Measurements from ENCODE around the gene VSTM2L.

DNA sequence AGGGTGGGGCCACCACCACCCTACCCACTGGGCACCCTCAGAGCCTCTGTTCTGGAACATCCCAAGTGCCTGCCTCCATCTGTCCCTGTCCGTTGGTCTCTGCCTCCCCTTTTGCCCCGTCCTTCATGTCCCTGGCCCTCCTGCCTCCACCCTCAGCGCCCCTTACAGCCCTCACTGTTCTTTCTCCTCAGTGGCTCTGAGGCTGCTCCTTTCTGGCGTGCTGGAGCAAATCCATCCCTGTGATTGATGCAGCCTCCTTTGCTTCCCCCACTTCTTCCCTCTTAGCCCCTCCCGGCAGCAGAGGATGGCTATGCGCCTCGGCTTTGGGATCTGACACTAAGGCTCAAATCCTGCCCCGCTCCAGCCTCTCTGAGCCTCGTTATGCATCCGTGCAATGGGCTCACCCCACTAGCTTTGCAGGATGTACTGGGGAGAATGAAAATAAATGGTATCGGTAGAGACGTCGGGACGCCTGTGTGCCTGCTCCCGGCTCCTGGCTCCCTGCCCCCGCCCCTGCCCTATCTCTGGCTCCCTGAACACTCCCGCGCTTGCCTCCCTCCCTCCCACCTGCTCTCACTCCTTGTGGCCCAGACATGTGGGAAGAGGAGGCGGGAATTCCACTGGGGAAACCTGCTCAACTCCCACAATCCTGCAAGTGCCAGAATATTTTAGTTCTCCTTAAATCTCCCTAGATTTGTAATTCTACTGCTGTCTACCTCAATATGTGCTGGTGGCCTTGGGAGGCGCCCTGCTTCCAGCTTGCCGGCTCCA, 13.1 kb downstream of the VSTM2L start:
- TF ChIP-seq POLR2A (IDR thresholded peaks at IDR 0.05; ENCODE audit: low read depth, low read length) (no peak), TAF1 (IDR thresholded peaks at IDR 0.05; ENCODE audit: borderline replicate concordance, low read depth, low read length) (no peak), POLR2AphosphoS5 (IDR thresholded peaks at IDR 0.05; ENCODE audit: low read depth, low read length) (no peak)

Measured in GM12892 (cell line).